NCI-H510A (cell line): ENCODE results near the gene DES.
A peak's percentile ranks its signal among the peaks of the same experiment; 100 is the strongest.

Source experiments
- DNase-seq: peaks from one replicate; lab custom pipeline; 2025; lab: John Stamatoyannopoulos, UW

The DES gene

GRCh38 chr2:219472629-219473187 is 54.5 kb downstream of the DES start:
- DNase-seq = no peak

GRCh38 chr2:219473511-219473910 is 55.3 kb downstream of the DES start:
- no peak for DNase-seq

GRCh38 chr2:219474285-219475060 is 56.3 kb downstream of the DES start:
- no peak for DNase-seq

- DNase-seq = no peak
These were observed 57.1 kb downstream of the DES start for GRCh38 chr2:219475278-219475677.

- peak; percentile 34 for DNase-seq
These were observed 57.8 kb downstream of the DES start for GRCh38 chr2:219475697-219476651.
